VCaP (cell line): ENCODE results near the gene ANKUB1.
A peak's percentile ranks its signal among the peaks of the same experiment; 100 is the strongest.

Experiments
- H3K27ac ChIP-seq: fragments of 450-650 bp; 2 replicates; pipeline ENCODE4 v1.5.1; 2017
- CTCF ChIP-seq: fragments of 450-650 bp; conservative IDR thresholded peaks from 2 replicates; pipeline ENCODE4 v1.5.1; 2017; ENCODE audit warnings: mild to moderate bottlenecking, moderate library complexity

ANKUB1 gene

DNA sequence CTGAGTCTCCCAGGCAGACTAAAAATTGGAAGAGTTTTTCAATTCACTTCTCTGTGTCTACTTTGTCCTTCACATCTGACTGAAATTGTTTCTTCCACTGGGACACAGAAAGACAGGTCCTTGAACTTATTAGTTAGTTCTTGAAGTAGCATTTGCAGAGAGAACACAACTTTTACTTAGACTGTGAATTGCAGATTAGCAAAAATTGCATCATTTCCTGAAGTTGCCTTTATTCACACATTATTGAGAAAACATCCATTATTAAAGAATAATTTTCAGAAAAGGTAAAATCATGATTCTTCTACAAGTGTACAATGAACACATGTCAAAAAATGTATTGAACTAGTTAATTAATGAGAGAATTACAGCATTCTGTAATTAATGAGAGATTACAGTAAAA, 38.6 kb downstream of the ANKUB1 start:
- H3K27ac ChIP-seq: no peak overlapping the region
- TF ChIP-seq CTCF: no peak

- H3K27ac ChIP-seq: peak overlapping the region; percentile 80
Observed at GRCh38 chr3:149752788-149753136, 39.6 kb downstream of the ANKUB1 start.

GRCh38 chr3:149752051-149752787, 40.1 kb downstream of the ANKUB1 start, which contains the start of gene COMMD2:
TSS of gene COMMD2 (minus strand) at chr3:149752489. CDS start at chr3:149752444, 45 bp downstream.
- TF ChIP-seq CTCF: peak; percentile 47
- peak within 1 kb of the TSS; percentile 80 for H3K27ac ChIP-seq

More at GRCh38 chr3:149752788-149753136, 39.6 kb downstream of the ANKUB1 start:
- TF ChIP-seq CTCF: 0 out of 2 replicates have a peak, but pooled peaks have one; percentile 4

- H3K27ac ChIP-seq: peak overlapping the region; percentile 80
- TF ChIP-seq CTCF: no peak
Observed at GRCh38 chr3:149751551-149751950, 40.8 kb downstream of the ANKUB1 start.

DNA sequence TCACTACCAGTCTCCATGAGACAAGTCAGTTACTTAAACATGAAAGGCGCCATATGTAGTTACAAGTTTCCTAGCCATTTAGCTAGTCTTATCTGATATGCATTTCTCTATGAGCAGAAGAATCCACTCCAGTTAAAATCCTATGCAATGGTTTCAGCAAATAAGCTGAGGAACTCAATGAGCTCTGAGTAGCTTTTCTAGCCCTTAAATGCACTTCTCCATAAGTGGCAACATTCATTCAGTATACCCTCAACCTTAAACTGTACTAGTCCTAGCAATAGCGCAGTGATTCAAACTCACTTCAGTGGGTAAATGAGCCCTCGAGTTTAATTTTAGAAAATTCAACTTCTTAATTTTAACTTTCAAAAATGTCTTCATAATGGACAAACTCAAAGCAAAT, 47.7 kb downstream of the ANKUB1 start:
- H3K27ac ChIP-seq: no peak overlapping the region
- TF ChIP-seq CTCF: no peak

DNA sequence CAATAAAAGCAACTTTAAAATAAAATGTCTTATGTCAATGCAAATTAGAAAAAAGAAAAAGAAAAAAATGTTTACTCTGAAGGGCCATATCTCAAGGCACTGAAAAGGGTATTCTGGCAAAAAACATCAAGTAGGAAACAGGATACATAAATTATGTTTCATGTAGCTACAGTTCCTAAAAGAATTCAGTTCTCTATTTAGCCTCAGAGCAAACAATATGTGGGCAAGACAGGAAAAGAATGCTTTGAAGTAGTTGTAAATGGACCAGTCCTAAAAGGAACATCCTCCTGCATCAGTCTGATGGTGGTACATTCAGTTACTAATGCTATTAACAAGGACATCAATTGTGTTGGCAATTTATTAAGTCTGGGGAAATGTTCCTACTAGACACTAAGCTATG, 48.2 kb downstream of the ANKUB1 start:
- no peak overlapping the region for H3K27ac ChIP-seq
- TF ChIP-seq CTCF: no peak

DNA sequence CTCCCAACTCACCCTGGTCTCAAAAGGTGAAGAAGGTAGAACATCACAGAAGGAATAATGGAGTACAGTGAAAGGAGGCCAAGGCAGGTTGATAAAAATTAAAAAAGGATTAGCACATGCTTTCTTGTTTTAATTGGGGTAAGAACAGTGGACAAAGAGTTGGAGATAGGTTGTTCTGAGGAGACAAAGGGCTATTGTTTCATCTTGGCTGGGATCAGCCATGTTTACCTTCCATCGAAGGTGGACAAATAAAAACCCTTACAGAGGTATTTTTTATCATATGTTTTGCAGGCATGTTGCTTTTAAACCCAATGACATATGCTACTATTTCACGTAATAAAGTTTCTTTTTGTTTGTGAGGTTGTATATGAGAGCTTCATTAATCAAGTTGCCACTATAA, 53.0 kb downstream of the ANKUB1 start:
- TF ChIP-seq CTCF: no peak
- no peak overlapping the region for H3K27ac ChIP-seq
